ENCODE results near the gene MAGI1.
"Not testable (repeated sequence)": the region's sequence is repeated elsewhere in the genome, so short reads cannot be mapped to it uniquely, and the experiment has no call there.

MAGI1 gene

DNA sequence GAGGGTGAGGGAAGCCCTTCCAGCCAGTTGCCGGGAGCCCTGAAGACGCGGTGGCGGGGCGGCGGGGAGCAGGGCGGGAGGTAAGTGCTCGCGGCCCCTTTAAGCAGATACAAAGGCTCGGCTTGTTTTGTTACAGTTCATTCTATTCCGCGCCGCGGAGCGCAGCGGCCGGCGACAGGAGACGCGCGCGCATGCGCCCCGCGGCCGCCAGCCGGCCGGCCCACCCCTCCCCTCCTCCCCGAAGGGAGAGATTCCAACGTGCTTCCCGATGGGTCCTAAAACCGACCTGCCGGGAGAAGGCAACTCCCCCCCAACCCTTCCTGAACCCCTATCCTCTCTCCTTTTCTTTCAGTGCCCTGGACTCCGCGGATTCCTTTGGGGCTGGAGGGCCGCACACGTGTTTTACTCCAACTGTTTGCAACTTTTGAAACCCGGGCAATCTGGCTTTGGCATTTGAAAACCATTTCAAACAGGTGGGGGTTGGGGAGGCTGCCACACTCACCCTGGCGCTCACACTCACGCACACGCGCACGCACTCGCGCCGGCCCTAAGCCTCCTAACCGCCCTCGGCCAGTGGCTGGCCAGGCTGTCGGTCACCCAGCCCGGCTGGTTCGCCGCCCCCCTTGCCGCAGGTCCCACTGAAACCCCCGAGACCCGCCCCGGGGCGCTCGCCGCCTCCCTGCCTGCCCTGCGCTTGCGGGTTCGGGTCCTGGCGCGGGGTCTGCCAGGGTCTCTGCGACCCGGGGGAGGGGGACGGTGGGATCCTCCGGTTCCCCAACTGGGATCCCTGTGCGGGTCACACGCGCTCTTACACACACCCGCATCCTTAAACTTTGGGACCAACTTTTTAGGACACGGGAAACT lies at the start of gene MAGI1:
Gene MAGI1 (minus strand): TSS at position 193 of the 864 bp plus-strand sequence. CDS start 610 bp downstream, outside the sequence.
- peak; percentile 96 for DNase-seq

DNA sequence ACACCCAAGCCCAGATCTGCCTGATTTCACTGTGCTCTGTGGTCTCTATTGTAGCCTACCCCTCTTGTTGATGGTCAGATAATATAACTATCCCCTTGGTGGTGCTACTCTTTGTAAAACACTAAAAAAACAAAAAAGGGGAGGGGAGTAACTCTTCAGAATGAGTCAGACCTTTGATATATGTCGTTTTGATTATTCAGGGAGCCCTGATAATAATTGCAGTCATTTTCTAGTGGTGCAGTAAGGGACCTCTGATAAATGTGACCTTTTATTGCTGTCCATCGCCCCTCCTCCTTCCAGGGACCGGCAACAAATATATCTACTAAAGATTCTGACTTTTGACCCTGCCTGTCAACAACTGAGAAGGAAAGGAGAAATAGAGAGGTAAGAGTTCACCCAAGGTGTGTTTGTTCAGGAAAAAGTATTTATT lies 45.1 kb upstream of the MAGI1 start:
- DNase-seq: no peak

DNA sequence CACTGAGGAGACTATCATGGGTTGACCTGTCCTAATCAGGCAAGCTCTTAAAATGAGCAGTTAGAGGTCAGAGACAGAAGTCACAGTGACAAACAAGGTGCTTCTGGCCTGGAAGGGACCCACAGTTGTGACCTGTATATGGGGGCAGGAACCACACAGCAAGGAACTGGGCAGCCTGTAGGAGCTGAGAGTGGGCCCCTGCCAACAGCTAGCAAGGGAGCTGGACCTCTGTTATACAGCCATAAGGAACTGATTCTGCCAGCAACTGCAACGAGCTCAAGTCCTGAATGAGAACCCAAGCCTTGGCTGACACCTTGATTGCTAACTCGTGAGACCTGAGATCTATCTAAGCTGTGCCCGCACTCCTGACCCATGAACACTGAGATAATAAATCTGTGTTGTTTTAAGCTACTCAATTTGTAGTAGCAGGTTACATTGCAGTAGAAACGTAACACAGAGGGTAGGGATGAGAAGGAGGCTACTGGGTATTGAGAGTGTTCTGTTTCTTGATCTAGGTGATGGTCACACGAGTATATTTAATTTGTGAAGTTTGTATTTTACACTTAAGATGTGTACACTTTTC lies 44.5 kb upstream of the MAGI1 start:
- DNase-seq: no peak

DNA sequence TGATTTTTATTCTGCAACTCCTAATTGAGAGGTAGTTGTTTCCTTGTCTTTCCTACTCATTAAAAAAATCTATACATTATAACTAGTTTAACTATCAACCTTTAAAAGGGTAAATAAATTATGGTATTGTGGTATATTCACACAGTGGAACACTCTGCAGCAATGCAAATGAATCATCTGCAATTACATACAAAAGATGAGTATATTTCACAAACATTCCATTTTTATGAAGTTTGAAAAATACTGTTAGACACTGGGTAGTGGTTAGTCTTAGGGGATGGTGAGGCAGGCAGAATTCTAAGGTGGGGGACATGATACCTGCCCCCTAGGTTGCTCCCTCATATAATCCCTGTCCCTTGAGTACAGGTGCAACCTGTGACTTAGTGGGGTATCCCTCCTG lies 44.0 kb upstream of the MAGI1 start:
- peak; percentile 42 for DNase-seq

DNA sequence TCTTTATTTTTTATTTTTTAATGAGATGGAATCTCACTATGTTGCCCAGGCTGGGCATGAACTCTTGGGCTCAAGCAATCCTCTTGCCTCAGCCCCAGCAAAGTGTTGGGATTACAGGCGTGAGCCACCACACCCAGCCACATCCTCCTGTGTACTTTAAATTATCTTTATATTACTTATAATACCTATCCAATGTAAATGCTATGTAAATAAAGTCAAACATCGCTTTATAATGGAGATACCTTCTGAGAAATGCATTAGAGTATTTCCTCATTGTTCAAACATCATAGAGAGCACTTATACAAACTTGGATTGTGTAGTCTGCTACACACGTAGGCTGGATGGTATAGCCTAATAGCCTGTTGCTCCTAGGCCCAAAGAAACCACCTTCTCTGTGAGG lies 41.4 kb upstream of the MAGI1 start:
- DNase-seq: no peak

DNA sequence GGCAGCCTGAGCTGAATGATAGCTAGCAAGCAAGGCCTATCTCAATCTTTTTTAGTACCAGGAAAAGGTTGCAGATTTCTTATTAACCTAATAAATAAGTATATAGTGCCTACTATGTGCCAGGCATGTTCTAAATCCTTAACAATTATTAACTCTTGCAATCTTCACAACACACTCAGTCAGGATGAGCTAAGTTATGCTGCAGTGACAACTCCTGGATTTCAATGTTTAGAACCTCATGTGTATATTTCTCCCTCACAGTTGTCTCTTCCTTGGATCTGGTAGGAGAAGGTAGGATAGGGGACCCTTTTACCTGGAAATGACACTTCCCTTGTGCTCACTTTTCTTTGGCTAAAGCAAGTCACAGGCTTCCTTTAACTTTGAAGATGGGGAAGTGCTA lies 39.3 kb upstream of the MAGI1 start:
- DNase-seq: no peak

DNA sequence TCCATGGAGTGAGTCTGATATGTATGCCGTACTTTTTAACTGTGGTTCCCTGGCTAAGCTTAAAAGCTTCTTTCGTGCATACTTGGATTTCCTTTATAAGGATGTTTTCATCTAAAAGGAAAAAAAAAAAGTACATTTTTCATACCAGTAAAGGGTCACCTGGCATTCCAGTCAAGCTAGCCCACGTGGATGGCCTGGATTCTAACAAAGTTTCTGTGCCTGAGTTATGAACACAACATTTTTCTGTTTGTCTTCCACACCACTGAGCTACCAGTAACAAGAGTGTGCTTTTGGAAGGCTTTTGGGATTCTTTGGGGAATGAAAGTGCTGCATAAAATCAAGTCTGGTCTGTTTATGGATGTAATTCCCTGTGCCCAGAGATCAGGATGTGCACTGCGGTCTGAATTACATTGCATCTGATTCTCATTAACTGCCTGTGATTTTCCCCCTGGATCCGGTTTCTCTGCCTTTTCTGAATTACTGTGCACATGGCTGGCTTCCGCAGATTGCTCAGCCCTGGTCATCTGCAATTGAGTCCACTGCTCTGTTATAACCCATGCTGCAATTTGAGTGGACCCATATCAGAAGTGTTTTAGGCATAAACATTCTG lies 38.2 kb upstream of the MAGI1 start:
- DNase-seq: peak; percentile 89

DNA sequence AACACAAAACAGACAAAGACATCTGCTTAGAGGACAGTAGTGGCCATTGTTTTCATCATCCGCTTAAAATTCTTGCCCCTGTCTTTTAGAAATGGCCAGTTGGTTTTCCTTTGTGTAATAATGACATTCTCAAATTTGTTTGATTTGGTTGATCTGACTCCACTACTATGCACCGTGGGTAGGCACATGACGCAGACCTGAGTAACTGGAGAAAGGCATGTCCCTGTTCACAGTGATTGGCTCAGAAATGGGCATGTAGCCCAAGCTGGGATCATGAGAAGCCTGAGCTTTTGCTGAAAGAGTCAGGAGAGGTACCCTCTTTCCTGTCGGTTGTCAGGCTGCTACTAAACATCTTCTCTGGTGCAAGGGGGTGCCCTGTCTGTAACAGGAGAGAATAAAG lies 36.6 kb upstream of the MAGI1 start:
- peak; percentile 73 for DNase-seq

DNA sequence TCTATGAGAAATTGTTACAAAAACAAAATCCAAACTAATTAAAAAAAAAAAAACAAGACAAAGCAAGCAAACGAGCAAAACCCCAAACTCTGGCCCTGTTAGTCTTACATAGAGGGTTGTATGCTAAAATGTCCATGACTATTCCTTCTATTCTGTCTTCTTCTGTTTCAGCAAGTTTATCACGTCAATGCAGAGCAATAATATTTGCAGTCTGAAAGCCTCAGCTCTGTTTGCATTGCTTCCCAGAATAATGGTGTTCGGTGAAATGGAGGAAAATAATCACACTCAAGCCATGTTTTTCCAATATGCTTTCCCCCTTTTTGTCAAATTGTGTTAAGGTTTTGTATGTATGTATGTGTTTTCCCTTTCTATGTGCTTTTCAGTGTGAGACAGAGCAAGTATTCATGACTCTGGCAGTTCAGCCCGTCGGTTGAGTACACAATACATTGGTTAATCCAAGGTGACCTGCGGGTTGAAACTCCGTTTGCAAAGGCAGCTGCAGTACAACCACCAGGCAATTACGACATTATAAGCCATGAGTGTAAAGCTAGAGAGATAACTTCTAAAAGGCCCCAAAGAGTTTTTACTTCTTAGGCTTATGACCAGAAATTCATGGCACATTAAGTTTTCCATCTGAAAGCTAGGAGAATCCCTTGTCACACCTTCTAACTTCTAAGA lies 34.9 kb upstream of the MAGI1 start:
- DNase-seq: no peak

DNA sequence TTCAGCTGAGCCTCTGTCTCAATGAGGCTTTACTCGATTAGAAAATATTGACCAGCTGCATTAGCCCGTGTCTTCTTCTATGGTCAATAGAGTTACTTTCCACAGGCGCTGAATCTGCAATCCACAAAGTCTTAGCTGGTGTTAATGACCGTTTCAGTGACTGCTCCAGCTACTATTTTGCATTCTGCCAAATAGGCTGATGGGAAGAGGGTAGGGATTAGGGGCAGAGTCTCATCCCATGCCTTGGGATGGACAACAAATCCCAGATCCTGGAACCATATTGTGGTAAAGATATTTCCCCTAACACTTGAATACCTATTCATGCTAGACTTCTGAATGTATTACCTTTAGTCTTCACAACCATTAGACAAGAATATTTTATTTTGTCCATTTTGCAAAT lies 29.5 kb upstream of the MAGI1 start:
- no peak for DNase-seq

DNA sequence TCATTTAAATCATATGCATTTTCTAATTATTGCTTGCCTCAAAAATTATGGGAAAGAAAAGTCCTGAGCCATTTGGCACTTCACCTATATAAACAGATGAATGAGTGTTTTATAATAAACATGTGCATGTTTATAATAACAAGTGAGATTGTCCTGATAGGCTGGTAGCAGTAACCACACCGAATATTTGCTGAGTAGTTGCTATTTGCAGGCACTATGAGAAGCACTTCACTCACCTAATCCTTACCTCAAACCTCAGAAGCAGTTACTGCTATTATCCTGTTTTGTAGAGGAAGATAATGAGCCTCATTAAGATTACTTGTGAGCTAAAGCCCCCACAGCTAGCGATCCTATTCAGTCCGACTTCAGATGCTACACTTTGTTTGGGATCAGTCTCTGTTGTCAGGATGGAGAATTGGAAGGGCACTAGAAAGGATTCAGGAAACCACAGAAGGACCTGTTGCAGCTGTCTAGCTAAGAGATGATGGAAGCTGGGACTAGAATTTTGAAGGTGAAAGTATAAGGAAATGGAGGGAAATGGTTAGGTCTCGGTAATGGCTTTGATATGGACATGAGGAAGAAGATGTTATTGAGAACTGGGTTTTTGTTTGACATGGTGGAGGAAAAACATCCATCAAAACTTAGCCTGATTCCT lies 28.4 kb upstream of the MAGI1 start:
- DNase-seq: no peak

DNA sequence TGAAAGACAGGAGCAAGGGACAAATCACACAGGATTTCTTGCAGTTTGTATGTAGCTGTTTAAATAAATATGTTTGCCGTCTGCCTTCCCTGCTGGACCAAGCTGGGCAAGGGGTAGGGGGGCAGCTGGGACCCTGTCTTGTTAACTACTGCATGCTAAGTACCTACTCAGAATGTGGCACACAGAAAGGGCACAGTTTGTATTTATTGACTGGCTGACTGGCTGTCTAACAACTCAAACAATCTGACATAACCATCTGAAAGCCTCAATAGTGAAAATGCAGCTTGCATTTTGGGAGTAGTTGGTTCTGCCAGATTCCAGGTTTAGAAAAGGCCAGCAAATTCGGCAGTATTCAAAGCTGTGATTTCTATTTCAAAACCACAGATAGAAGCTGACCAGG lies 16.6 kb upstream of the MAGI1 start:
- no peak for DNase-seq

DNA sequence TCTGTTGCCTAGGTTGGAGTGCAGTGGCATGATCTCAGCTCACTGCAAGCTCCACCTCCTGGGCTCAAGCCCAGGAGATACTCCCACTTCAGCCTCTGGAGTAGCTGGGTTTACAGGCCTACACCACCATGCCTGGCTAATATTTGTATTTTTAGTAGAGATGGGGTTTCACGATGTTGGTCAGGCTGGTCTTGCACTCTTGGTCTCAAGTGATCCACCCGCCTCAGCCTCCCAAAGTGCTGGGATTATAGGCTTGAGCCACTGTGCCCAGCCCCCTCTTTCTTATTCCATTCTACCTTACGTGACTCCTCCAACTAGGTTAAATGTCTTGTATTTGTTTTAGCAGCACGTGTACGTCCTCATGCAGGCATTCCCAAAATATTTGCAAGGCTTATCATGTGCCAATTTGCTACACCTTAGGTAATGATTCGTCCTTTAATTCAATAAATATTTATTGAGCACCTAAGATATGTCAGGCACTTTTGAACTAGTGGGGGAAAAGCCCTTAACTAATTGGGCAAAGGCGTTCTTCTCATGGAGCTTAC lies 14.9 kb upstream of the MAGI1 start:
- no peak for DNase-seq

DNA sequence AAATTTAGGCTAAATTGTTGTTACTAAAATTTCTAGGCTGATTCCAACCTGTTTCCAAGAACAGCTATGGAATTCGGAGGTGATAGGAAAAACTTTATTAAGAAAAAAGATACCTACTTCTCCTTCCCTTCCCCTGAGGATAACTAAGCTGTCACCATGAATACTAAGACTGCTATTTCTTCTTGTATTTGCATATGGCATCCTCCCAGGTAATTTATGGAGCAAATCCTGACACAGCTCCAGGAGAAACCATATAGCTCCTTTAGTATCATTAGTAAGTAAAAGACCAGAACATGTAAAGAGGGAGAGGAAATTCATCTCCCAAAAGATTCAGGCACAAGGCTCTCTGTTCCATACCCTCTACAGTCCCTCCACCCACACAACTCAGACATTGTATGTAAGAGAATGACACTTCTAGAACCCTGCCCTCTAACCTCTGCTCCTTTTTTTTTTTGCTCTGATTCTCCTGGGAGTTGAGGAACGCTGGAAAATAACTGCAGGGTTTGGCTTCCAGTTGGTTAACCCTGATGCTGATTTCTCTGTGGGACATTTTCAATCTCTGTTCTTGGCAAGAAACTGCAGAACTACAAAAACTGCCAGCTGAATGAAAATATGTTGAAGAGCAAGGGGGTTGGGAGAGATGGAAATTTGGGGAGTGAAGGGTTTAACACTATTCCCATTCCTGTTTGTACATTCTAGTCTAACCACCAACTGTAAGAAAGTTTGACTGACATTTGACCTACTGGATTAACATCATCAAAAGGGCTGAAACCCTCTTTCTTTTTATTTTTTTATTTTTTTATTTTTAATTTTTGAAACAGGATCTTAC lies 14.2 kb upstream of the MAGI1 start:
- DNase-seq: peak; percentile 53

DNA sequence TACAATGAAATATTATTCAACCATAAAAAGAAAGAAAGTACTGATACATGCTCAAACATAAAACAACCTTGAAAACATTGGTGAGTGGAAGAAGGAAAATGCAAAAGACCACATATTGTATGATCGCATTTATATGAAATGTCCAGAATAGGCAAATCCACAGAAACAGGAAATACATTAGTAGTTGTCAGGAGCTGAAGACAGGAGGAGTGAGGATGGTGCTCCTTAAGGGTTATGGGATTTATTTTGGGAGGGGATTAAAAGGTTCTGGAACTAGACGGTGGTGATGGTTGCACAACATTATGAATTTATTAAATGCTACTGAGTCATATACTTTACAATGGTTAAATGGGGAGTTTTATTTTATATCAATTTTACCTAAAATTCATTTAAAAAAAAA lies 12.1 kb upstream of the MAGI1 start:
- peak; percentile 43 for DNase-seq

DNA sequence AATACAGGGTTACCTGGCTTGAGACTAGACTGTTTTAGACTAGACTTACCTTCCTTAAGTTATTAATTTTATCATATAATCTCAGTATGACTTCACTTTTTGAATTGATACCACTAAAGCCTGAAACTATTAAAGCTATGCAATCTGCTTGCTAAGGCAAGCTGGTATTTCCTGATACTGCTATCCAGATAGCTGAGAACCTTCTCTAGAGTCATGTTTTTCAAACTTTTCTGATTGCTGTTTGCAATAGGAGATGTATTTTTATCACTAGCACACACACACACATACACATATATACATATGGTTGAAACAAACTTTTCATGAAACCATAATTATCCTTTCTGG lies 9.3 kb upstream of the MAGI1 start:
- DNase-seq: peak; percentile 62

DNA sequence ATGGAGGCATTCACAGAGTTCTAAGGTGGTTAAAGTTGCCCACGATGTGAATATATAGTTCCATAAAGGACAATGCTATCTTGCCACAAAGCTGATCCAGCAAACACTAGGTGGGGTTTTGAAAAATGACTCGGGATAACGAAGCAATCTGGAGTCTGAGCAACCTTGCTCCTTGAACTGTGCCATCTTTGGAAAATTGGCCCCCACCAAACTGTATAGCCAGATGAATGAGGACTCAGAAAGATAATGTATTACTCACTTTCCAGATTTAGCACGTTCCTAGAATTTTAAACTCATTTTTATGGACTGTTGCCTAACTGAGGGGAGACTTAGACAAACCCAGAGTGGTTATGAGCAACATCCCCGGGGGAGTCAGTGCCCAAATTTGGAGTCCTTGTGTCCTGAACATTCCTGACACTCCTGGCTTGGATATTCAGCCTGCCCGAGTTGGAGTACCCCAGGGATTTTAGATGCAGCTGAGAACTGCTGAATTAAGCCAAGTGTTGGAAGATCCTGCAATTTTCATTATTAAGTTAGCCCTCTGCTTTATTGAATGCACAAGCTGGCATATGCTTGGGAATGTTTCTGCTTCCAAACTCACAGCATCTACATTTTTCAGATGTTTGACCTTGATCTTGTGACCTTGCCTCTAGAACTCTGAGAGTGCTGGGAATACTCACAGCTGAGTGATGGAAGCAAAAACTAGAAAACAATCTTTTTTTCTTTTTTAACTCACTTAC lies 8.8 kb upstream of the MAGI1 start:
- DNase-seq: peak; percentile 99

DNA sequence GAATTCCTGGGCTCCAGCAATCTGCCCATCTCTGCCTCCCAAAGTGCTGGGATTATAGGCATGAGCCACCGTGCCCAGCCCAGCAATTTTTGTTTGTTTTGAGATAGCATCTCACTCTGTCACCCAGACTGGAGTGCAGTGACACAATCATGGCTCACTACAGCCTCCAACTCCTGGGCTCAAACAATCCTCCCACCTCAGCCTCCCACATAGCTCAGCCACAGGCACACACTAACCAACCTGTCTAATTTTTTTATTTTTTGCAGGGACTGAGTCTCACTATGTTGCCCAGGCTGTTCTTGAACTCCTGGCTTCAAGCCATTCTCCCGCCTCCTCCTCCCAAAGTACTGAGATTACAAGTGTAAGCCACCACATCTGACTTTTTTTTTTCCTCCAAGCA lies 7.6 kb upstream of the MAGI1 start:
- DNase-seq: not testable (repeated sequence)

DNA sequence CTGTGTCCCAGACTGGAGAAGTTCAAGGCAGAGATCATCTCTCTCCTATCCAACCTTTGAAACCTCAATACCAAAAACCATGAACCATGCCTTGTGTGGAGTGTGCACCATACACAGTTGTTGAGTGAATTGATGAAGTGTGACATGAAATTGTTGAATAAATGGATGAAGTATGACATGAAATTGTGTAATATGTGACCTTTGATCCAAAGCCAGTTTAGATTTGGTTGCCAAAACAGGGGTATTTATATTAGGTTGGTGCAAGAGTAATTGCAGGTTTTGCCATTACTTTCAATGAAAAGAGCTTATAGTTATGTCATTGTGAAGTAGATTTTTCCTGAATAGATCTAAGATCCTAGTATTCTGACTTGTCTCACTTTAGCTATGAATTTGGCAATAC lies 3.1 kb upstream of the MAGI1 start:
- no peak for DNase-seq

DNA sequence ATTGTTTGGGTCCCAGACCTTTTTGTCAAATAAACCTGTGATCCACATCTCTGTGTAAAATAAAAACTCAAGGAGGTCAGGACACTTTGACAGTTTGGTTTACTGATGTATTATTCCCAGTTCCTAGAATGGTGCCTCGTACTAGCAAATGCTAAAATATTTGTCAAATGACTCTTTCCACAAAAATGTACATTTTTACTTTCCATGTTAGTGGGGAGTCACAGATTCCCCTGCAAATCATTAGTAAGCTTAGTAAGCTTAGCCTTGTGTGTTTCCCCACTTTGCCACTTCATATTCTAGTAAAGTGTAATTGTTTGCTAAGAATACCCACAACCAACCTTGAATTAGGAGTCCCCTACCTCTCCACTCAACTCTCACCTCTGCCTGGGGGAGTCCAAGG lies 2.4 kb upstream of the MAGI1 start:
- DNase-seq: peak; percentile 87

DNA sequence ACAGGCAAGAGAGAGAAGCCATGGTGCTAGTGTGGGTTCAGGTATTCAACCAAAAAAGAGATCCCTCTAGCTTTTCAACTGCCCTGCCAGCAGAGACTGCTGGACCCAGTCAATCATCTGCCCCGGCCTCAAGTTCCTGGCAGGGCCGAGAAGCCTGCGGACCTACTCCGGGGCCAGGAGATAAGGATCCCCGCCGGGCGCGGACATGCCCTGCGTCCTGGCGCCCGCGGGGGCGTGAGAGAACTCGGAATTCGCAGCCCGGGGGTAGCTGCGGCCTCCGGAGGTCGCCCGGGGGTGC lies 821 bp upstream of the MAGI1 start:
- no peak for DNase-seq

DNA sequence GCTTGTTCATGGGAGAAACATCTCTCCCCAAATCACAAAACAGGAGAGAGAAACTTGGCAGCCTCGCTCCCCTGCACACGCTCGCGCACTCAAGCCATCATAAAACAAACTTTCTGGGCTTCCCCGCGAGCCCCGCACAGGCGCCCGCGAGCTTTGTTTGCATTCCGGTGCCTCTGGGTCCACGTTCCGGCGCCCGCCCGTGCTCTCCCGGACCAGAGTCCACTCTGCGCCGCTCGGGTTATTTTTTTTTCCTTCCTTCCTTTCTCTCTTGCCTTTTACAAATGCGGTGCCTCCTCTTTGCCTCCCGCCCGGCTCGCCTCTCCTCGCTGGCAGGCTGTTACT lies 363 bp downstream of the MAGI1 start:
- DNase-seq: no peak
